ENCODE results near the gene MAD1L1.

Gene MAD1L1

DNA sequence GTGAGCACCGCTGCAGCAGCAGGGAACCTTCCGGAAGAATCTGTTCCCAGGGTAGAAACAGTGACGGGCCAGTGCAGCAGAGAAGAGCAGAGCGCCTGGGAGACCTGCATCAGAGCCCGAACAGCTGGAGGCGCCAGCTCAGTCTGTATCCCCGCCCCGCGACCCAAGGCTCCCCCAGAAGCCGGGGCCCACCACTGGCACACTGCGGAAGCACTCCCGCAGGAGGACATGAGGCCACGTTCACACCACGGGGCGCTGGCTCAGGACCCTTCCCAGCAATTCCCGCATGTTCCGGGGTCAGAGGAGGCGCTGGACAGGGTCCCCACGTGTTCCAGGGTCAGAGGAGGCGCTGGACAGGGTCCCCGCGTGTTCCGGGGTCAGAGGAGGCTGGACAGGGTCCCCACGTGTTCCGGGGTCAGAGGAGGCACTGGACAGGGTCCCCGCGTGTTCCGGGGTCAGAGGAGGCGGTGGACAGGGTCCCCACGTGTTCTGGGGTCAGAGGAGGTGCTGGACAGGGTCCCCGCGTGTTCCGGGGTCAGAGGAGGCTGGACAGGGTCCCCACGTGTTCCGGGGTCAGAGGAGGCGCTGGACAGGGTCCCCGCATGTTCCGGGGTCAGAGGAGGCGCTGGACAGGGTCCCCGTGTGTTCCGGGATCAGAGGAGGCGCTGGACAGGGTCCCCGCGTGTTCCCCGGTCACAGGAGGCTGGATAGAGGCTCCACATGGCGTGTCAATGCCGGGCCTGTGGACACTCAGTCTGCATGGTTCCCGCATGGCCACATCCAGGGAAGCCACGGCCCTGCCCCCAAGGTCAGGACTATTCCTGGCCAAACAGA, 117.6 kb downstream of the MAD1L1 start:
- no peak overlapping the region for H3K4me3 ChIP-seq (ENCODE audit: control insufficient read depth, low read depth, low read length)
- no peak for DNase-seq (ENCODE audit: low read depth)
- TF ChIP-seq, protein P1, sequence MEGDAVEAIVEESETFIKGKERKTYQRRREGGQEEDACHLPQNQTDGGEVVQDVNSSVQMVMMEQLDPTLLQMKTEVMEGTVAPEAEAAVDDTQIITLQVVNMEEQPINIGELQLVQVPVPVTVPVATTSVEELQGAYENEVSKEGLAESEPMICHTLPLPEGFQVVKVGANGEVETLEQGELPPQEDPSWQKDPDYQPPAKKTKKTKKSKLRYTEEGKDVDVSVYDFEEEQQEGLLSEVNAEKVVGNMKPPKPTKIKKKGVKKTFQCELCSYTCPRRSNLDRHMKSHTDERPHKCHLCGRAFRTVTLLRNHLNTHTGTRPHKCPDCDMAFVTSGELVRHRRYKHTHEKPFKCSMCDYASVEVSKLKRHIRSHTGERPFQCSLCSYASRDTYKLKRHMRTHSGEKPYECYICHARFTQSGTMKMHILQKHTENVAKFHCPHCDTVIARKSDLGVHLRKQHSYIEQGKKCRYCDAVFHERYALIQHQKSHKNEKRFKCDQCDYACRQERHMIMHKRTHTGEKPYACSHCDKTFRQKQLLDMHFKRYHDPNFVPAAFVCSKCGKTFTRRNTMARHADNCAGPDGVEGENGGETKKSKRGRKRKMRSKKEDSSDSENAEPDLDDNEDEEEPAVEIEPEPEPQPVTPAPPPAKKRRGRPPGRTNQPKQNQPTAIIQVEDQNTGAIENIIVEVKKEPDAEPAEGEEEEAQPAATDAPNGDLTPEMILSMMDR (conservative IDR thresholded peaks at IDR 0.05; ENCODE audit: control insufficient read depth, insufficient read depth, low read depth, low read length), result no peak

DNA sequence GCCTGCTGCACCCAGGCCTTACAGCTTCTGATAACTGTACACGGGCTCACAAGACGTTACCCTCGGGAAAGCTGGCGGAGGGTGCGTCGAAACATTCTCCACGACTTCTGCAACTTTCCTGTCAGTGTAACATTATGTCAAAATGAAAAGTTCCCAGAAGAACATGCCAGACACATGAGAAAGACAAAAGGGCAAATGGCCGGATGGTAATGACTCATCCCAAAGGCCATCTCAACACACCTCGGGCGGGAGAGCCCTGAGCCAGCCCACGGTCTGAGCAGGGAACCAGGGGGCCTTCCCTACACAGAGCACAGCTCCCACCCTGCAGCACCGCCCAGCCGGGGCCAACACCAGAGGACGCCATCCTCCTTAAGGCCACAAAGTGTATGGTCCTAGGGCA, 118.7 kb downstream of the MAD1L1 start:
- TF ChIP-seq, protein P1 (conservative IDR thresholded peaks at IDR 0.05; ENCODE audit: control insufficient read depth, insufficient read depth, low read depth, low read length), result no peak

DNA sequence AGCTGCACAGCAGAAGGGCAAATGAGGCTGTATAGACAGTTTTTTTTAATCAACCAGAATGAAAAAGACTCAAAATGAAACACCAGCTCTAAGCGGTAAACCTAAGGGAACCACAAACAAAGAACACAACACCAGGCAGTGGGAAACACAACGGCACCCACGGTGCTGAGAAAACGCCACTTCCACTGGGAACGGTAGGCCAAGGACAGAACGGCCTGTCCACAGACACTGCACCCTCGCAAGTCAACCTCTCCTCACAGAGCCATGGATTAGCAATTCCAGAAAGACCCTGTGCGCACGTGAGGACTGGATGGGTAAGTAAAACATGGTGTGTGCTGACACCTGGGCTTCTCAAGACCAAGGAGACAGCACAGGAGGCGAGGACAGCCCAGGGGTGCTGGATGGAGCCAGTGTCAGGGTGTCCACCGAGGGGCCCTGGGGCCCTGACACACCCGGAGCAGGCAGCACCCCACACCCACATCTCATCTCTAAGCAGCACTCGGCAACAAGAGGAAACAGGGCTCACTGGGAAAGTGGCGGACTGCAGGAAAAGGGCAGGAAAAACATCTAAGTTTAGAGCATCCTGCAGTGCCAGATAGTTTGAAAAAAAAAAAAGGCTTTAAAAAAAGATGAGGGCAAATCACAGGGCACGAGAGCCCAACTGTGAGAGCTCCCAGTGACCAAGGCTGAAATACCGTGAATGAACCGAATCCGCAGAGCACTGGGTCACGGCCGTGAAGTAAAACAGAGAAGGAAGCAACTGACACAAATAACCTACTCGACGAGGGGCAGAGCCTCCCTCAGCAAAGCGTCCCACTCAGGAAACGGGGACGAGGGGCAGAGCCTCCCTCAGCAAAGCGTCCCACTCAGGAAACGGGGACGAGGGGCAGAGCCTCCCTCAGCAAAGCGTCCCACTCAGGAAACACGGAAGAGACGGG, 120.2 kb downstream of the MAD1L1 start:
- no peak for DNase-seq (ENCODE audit: low read depth)
- TF ChIP-seq, protein P1 (conservative IDR thresholded peaks at IDR 0.05; ENCODE audit: control insufficient read depth, insufficient read depth, low read depth, low read length), result no peak
- H3K4me3 ChIP-seq (ENCODE audit: control insufficient read depth, low read depth, low read length), result no peak overlapping the region

More for the DNA sequence above, 118.7 kb downstream of the MAD1L1 start:
- peak; percentile 91 for DNase-seq (ENCODE audit: low read depth)
- H3K4me3 ChIP-seq (ENCODE audit: control insufficient read depth, low read depth, low read length), result no peak overlapping the region

DNA sequence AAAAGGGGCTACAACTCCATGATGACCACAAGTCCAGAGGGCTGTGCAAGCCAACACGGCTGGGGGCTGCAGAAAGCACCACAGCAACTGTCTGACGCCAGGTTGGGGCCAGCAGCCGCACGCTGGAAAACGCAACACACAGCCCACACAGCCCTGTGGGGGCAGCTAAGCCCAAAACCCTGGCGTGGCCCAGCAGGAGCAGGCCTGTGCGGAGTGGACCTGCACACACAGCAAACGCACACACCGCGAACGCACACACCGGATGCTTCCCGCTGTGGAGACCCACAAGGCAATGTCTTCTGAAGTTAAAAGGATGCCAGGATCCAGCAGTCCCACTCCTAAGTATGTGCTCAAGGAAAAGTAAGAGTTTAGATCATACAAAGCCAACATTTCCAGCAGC, 121.2 kb downstream of the MAD1L1 start:
- TF ChIP-seq, protein P1 (conservative IDR thresholded peaks at IDR 0.05; ENCODE audit: control insufficient read depth, insufficient read depth, low read depth, low read length), result no peak
- no peak overlapping the region for H3K4me3 ChIP-seq (ENCODE audit: control insufficient read depth, low read depth, low read length)
- DNase-seq (ENCODE audit: low read depth), result no peak

DNA sequence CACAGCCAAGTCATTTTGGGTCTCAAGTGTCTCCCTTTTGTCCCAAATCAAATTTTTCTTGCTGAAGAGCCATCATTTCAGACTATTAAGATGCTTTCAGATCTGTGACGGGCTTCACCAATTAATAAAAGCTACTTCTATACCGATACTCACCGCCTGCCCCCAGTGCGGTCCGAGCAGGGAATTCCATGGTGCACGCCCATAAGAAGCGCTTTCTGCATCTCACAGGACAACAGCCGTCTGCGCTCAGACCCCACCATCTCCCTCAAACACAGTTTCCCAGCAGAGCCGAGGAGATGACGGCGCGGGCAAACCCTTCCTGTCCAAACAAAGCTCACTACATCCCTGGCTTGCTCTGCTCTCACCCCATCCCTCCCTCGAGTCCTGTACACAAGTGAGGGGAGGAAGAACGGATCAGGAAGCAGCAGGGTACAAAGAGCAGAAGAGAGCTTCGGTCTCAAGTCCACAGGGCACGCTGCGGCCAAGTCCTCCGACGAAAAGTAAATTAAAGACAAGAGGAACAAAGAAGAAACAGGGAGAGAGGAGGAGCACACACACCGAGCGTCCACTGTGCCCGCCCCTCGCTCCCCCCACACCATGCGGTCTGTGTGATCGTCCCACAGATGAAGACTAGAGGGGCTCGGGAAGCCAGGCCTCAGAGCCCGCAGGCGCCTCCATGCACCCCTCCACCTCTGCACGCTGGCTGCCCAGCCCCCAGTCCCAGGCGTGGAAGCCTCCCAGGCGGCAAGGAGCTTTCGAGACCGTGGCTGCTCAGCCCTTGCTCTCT, 121.9 kb downstream of the MAD1L1 start:
- no peak overlapping the region for H3K4me3 ChIP-seq (ENCODE audit: control insufficient read depth, low read depth, low read length)
- peak; percentile 42 for DNase-seq (ENCODE audit: low read depth)
- TF ChIP-seq, protein P1 (conservative IDR thresholded peaks at IDR 0.05; ENCODE audit: control insufficient read depth, insufficient read depth, low read depth, low read length), result no peak

Data from fibroblast of mammary gland (primary cell).